ENCODE measurements around the gene ARHGAP6.

GRCh38 chrX:11567528-11568220 lies 98.0 kb downstream of the ARHGAP6 start:
- no peak for TF ChIP-seq CTCF (IDR thresholded peaks at IDR 0.05; ENCODE audit: insufficient read depth, low read length)
- no peak for TF ChIP-seq POLR2AphosphoS5 (IDR thresholded peaks at IDR 0.05; ENCODE audit: low read depth)
- no peak for TF ChIP-seq REST (IDR thresholded peaks at IDR 0.05; ENCODE audit: insufficient replicate concordance, low read depth)
- no peak for TF ChIP-seq SPI1 (IDR thresholded peaks at IDR 0.05; ENCODE audit: borderline replicate concordance, low read depth)
- no peak for TF ChIP-seq GABPA (IDR thresholded peaks at IDR 0.05; ENCODE audit: low read depth)

All from HL-60 (cell line).